CD4-positive, alpha-beta memory T cell (primary cell): ENCODE data around the gene DLX1. TPM values are rescaled to one million over a fixed set of nuclear protein-coding genes. Genes with fewer than 3 reads are reported as not detected.

Experiments used
- CTCF ChIA-PET: fragments of 350-600 bp; sonication (Branson Sonifier 250); formaldehyde crosslinking; loops from one replicate; lab custom pipeline; 2021; ENCODE audit warnings: inconsistent platforms; ENCODE audit not compliant: partially characterized antibody; lab: Charles Lee
- POLR2A ChIA-PET: fragments of 350-600 bp; sonication (Branson Sonifier 250); formaldehyde crosslinking; loops from one replicate; lab custom pipeline; 2021; ENCODE audit not compliant: partially characterized antibody; lab: Charles Lee
- DNase-seq, 5 donors: peaks; one replicate each; pipeline versions ENCODE4 v3.0.0 to v3.0.0-alpha.2; 2020 to 2022; ENCODE audit warnings: mixed read lengths in 1 of 5
- H3K27ac ChIP-seq: one replicate; pipeline ENCODE4 v1.7.0; 2013; ENCODE audit warnings: low read depth, low read length
- H3K27me3 ChIP-seq: 2 replicates; pipeline ENCODE4 v1.7.0; 2013; ENCODE audit warnings: mild to moderate bottlenecking, low read length, moderate library complexity; ENCODE audit not compliant: insufficient read depth
- H3K36me3 ChIP-seq: 2 replicates; pipeline ENCODE4 v1.7.0; 2013; ENCODE audit warnings: mild to moderate bottlenecking, low read length, moderate library complexity; ENCODE audit not compliant: insufficient read depth
- H3K4me1 ChIP-seq: 2 replicates; pipeline ENCODE4 v1.7.0; 2013; ENCODE audit warnings: mild to moderate bottlenecking, low read length, moderate library complexity; ENCODE audit not compliant: insufficient read depth
- H3K4me3 ChIP-seq, 2 donors: one replicate each; pipeline ENCODE4 v1.7.0; 2013; ENCODE audit warnings: low read length in 2 of 2, mild to moderate bottlenecking in 1 of 2
- H3K9me3 ChIP-seq, 2 donors: one replicate each; pipeline ENCODE4 v1.7.0; 2013; ENCODE audit warnings: low read length in 2 of 2, control low read depth in 1 of 2; ENCODE audit not compliant: control insufficient read depth in 1 of 2
- H3K27ac Mint-ChIP-seq, 7 donors: one replicate each; pipeline ENCODE4 v1.8.0; 2020 to 2021; ENCODE audit warnings: mixed read lengths in 7 of 7, mild to moderate bottlenecking in 6 of 7, inconsistent platforms in 3 of 7, moderate library complexity in 3 of 7
- H3K27me3 Mint-ChIP-seq, 2 donors: one replicate each; pipeline ENCODE4 v1.8.0; 2020 to 2021; ENCODE audit warnings: mixed read lengths in 2 of 2
- H3K36me3 Mint-ChIP-seq, 2 donors: one replicate each; pipeline ENCODE4 v1.8.0; 2020 to 2021; ENCODE audit warnings: mixed read lengths in 2 of 2, inconsistent platforms in 1 of 2, mild to moderate bottlenecking in 1 of 2
- H3K4me1 Mint-ChIP-seq, 4 donors: one replicate each; pipeline ENCODE4 v1.8.0; 2020 to 2021; ENCODE audit warnings: mixed read lengths in 4 of 4, mild to moderate bottlenecking in 1 of 4
- H3K4me3 Mint-ChIP-seq, 8 donors: one replicate each; pipeline ENCODE4 v1.8.0; 2020 to 2021; ENCODE audit warnings: mixed read lengths in 8 of 8, mild to moderate bottlenecking in 7 of 8, moderate library complexity in 6 of 8, inconsistent platforms in 3 of 8
- H3K9me3 Mint-ChIP-seq, 8 donors: one replicate each; pipeline ENCODE4 v1.8.0; 2020 to 2021; ENCODE audit warnings: mixed read lengths in 8 of 8, mild to moderate bottlenecking in 5 of 8, inconsistent platforms in 3 of 8, moderate library complexity in 1 of 8
- intact Hi-C: fragments of 100-400 bp; cut with micrococcal nuclease; formaldehyde crosslinking; loops from one replicate; pipeline ENCODE4 v1.15.1; 2023
- polyA plus RNA-seq, 2 donors: library from polyadenylated mRNA; unstranded; fragments of 300-500 nt; fragmentation: Illumina TruSeq; gene quantifications; one replicate each; pipeline ENCODE4 v1.2.3, GENCODE V29; 2021
- total RNA-seq, 2 experiments: library from RNA; stranded (reverse); gene quantifications; one replicate each; pipeline ENCODE4 v1.2.3, GENCODE V29; 2021

Gene DLX1
- total and polyA plus RNA-seq, 4 experiments from 2014 or later = not detected

GRCh38 chr2:172114579-172114978 is 29.3 kb downstream of the DLX1 start:
- no peak for DNase-seq
- H3K27me3 Mint-ChIP-seq = peaks cover 23 to 38% of the 10 kb centered on the region in 2 donors
- intact Hi-C loops = no loop called here
- no peaks in the 10 kb centered on the region for H3K9me3 Mint-ChIP-seq
- CTCF ChIA-PET = interaction anchor here (0.7 to 2.8 kb wide), 6 partner anchors 8 to 541 kb away, joined by 3 to 9 read pairs (median 6); no protein-coding TSS in a partner anchor
- Histone ChIP-seq H3K27ac (no peak overlapping the region), H3K4me3 (no peak overlapping the region), H3K36me3 (no peaks in the 10 kb centered on the region), H3K9me3 (no peaks in the 10 kb centered on the region), H3K27me3 (no peaks in the 10 kb centered on the region), H3K4me1 (no peaks in the 10 kb centered on the region)
- no peak overlapping the region for H3K27ac Mint-ChIP-seq
- no peaks in the 10 kb centered on the region for H3K4me1 Mint-ChIP-seq
- no peak overlapping the region for H3K4me3 Mint-ChIP-seq
- POLR2A ChIA-PET = interaction anchor here (0.6 kb wide), 1 partner anchor 9 kb away, joined by 4 read pairs; no protein-coding TSS in a partner anchor
- no peaks in the 10 kb centered on the region for H3K36me3 Mint-ChIP-seq

DNA sequence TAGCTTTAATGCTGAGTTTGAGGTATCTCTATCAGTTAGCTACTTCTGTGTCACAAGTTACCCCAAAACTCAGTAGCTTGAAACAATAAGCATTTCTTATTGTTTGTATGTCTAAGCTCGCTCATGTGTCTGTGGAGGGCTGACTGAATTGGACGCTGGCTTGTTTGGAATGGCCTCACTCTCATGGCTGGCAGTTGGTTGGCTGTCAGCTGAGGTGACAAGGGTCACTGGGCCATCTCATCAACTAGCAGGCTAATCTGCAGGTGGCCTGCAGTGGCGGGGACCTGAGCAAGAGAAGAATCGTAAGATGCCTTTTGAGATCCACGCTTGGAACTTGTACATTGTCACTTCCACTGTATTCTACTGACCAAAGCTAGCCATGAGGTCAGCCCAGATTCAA is 30.8 kb downstream of the DLX1 start:
- Mint-ChIP-seq H3K9me3 (no peaks in the 10 kb centered on the region), H3K4me3 (no peak overlapping the region), H3K27ac (no peak overlapping the region), H3K27me3 (peaks cover 20 to 36% of the 10 kb centered on the region in 2 donors), H3K36me3 (no peaks in the 10 kb centered on the region), H3K4me1 (no peaks in the 10 kb centered on the region)
- H3K9me3 ChIP-seq = no peaks in the 10 kb centered on the region
- DNase-seq = no peak
- no peaks in the 10 kb centered on the region for H3K27me3 ChIP-seq
- intact Hi-C loops = no loop called here
- H3K27ac ChIP-seq = no peak overlapping the region
- H3K36me3 ChIP-seq = no peaks in the 10 kb centered on the region
- CTCF ChIA-PET = interaction anchor here (0.6 to 2.8 kb wide), 4 partner anchors 10 to 515 kb away, joined by 3 to 10 read pairs (median 8); no protein-coding TSS in a partner anchor
- no peak overlapping the region for H3K4me3 ChIP-seq
- POLR2A ChIA-PET = no interaction called here
- H3K4me1 ChIP-seq = no peaks in the 10 kb centered on the region

DNA sequence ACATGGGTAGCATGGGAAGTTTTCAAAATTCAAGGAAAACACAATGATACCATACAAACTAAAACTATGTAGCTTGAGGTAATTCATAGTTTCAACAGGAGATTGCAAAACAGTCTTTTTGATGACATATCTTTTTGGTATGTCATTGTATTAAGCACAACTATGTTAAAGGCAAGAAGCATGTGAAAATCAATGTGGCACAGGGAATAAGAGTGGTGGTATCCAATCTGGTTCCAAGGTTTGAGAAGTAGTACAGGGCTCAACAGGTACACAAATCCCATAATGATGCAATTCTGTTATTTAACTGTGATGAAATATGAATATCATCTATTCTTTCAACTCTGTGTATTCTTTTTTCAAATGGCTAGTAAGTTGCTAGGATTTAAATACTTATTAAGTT is 33.8 kb downstream of the DLX1 start:
- no peak overlapping the region for H3K27ac ChIP-seq
- H3K4me1 ChIP-seq = no peaks in the 10 kb centered on the region
- no peak overlapping the region for H3K27ac Mint-ChIP-seq
- H3K4me1 Mint-ChIP-seq = no peaks in the 10 kb centered on the region
- no peaks in the 10 kb centered on the region for H3K9me3 ChIP-seq
- no peak overlapping the region for H3K4me3 Mint-ChIP-seq
- H3K27me3 Mint-ChIP-seq = peaks cover 12 to 22% of the 10 kb centered on the region in 2 donors
- H3K36me3 Mint-ChIP-seq = no peaks in the 10 kb centered on the region
- DNase-seq = no peak
- POLR2A ChIA-PET = no interaction called here
- CTCF ChIA-PET = interaction anchor here (1.0 kb wide), 1 partner anchor 343 kb away, joined by 3 read pairs; no protein-coding TSS in a partner anchor
- no peak overlapping the region for H3K4me3 ChIP-seq
- H3K36me3 ChIP-seq = no peaks in the 10 kb centered on the region
- intact Hi-C loops = no loop called here
- H3K9me3 Mint-ChIP-seq = peaks cover 0 to 5% (median 0%) of the 10 kb centered on the region in 8 donors
- no peaks in the 10 kb centered on the region for H3K27me3 ChIP-seq

DNA sequence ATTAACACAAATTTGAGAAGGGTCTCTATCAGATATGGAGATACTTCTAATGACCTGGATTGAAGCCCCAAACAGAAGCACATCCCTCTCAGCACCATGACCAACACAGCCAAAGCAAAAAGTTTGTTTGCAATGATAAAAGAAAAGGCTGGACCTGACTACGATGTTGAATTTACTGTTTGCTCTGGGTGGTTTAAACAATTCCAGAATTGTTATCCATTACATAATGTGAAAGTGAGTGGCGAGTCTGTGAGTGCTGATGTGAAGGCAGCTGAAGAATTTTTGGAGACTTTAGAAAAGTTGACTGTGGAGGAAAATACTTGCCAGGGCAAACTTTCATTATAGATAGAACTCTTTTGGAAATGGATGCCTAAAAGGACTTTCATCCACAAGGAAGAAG is 34.8 kb downstream of the DLX1 start:
- Histone ChIP-seq H3K36me3 (no peaks in the 10 kb centered on the region), H3K9me3 (no peaks in the 10 kb centered on the region), H3K27me3 (no peaks in the 10 kb centered on the region), H3K4me1 (no peaks in the 10 kb centered on the region), H3K4me3 (no peak overlapping the region), H3K27ac (no peak overlapping the region)
- no peaks in the 10 kb centered on the region for H3K4me1 Mint-ChIP-seq
- H3K4me3 Mint-ChIP-seq = no peak overlapping the region
- intact Hi-C loops = no loop called here
- peaks cover 0 to 8% (median under 1%) of the 10 kb centered on the region in 8 donors for H3K9me3 Mint-ChIP-seq
- no peaks in the 10 kb centered on the region for H3K36me3 Mint-ChIP-seq
- H3K27ac Mint-ChIP-seq = no peak overlapping the region
- H3K27me3 Mint-ChIP-seq = peaks cover 6 to 18% of the 10 kb centered on the region in 2 donors
- no peak for DNase-seq
- POLR2A ChIA-PET = interaction anchor here (1.0 kb wide), 1 partner anchor 340 kb away, joined by 3 read pairs; no protein-coding TSS in a partner anchor
- CTCF ChIA-PET = interaction anchor here (1.0 kb wide), 1 partner anchor 342 kb away, joined by 3 read pairs; no protein-coding TSS in a partner anchor

GRCh38 chr2:172128484-172128883 is 43.2 kb downstream of the DLX1 start:
- Mint-ChIP-seq H3K4me3 (no peak overlapping the region), H3K4me1 (no peaks in the 10 kb centered on the region), H3K27ac (no peak overlapping the region), H3K27me3 (peaks cover 0 to 7% of the 10 kb centered on the region in 2 donors), H3K9me3 (peaks cover 2 to 14% (median 5%) of the 10 kb centered on the region in 8 donors), H3K36me3 (peaks cover 0 to 2% of the 10 kb centered on the region in 2 donors)
- ChIA-PET POLR2A (no interaction called here), CTCF (interaction anchor here (0.7 to 2.0 kb wide), 6 partner anchors 272 to 528 kb away, joined by 3 to 15 read pairs (median 4); no protein-coding TSS in a partner anchor)
- H3K4me1 ChIP-seq = no peaks in the 10 kb centered on the region
- no peak overlapping the region for H3K27ac ChIP-seq
- no peaks in the 10 kb centered on the region for H3K9me3 ChIP-seq
- no peak for DNase-seq
- no peaks in the 10 kb centered on the region for H3K36me3 ChIP-seq
- intact Hi-C loops = no loop called here
- H3K4me3 ChIP-seq = no peak overlapping the region
- H3K27me3 ChIP-seq = no peaks in the 10 kb centered on the region

DNA sequence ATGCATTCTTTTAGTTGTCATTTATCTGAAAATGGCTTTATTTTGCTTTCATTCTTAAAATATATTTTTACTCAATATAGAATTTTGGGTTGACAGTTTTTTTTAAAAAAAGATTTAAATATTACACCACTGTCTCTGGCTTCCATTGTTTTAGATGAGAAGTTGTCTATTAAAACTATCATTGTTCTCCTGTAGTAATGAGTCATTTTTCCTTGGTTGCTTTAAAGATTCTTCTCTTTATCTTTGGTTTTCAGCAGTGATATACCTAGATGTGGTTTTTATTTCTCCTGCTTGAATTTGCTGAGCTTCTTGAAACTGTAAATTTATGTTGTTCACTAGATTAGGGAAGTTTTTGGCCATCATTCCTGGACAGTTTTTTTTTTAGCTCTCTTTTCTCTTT is 44.1 kb downstream of the DLX1 start:
- no peaks in the 10 kb centered on the region for H3K4me1 Mint-ChIP-seq
- H3K4me1 ChIP-seq = no peaks in the 10 kb centered on the region
- H3K27ac ChIP-seq = no peak overlapping the region
- H3K36me3 Mint-ChIP-seq = peaks cover 0 to 2% of the 10 kb centered on the region in 2 donors
- H3K4me3 ChIP-seq = no peak overlapping the region
- H3K27me3 Mint-ChIP-seq = peaks cover 0 to 7% of the 10 kb centered on the region in 2 donors
- POLR2A ChIA-PET = no interaction called here
- H3K27ac Mint-ChIP-seq = no peak overlapping the region
- H3K27me3 ChIP-seq = no peaks in the 10 kb centered on the region
- peaks cover 0 to 9% (median 4%) of the 10 kb centered on the region in 8 donors for H3K9me3 Mint-ChIP-seq
- CTCF ChIA-PET = interaction anchor here (0.7 to 1.0 kb wide), 2 partner anchors 271 to 529 kb away, joined by 3 read pairs; no protein-coding TSS in a partner anchor
- H3K4me3 Mint-ChIP-seq = no peak overlapping the region
- H3K36me3 ChIP-seq = no peaks in the 10 kb centered on the region
- no peak for DNase-seq
- intact Hi-C loops = no loop called here
- H3K9me3 ChIP-seq = no peaks in the 10 kb centered on the region

DNA sequence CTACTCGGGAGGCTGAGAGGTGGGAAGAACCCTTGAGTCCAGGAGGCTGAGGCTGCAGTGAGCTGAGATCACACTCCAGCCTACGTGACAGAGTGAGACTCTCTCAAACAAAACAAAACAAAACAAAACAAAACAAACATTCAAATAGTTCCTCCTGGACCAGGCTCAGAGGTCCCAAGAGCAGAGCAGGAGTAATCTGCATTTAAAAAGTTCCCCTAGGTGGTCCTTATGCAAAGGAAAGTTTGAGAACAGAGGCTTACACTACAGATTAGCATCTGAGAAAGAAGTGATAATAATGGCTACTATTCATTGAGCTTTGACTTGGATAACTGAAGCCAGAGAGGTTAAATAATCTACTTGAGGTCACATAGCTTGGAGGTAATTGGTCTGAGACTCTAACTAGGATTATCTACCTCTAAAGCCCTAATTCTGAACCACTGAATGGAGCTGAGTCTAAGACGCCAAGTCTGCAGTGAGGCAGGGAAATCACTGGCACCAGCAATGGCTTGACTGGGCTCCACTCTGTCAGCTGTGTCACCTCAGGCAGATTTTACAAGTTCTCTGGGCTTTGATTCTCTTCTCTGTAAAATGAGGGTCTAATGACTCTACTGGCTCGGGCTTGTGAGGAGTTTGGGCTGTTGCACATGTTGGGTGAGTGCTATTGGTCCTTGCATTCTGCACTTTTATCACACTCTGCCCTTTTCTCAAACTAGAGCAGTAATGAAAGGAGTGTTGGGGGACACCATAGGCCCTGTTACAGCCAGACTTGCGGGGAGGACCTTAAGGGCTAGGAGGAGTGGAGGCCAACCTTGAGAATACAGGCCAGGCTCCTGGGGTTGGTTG is 46.6 kb downstream of the DLX1 start:
- DNase-seq = no peak
- Mint-ChIP-seq H3K27ac (no peak overlapping the region), H3K27me3 (peaks cover 4 to 12% of the 10 kb centered on the region in 2 donors), H3K36me3 (peaks cover 0 to 2% of the 10 kb centered on the region in 2 donors), H3K4me3 (no peak overlapping the region), H3K4me1 (no peaks in the 10 kb centered on the region), H3K9me3 (peaks cover 0 to 9% (median 4%) of the 10 kb centered on the region in 8 donors)
- Histone ChIP-seq H3K27ac (no peak overlapping the region), H3K27me3 (no peaks in the 10 kb centered on the region), H3K4me3 (no peak overlapping the region), H3K9me3 (no peaks in the 10 kb centered on the region), H3K4me1 (no peaks in the 10 kb centered on the region), H3K36me3 (no peaks in the 10 kb centered on the region)
- ChIA-PET POLR2A (no interaction called here), CTCF (no interaction called here)
- intact Hi-C loops = no loop called here
